Fibroblast of lung (primary cell): ENCODE measurements around the gene EPB41L5. TPM values are rescaled to one million over a fixed set of nuclear protein-coding genes. Genes with fewer than 3 reads are reported as not detected.

Experiments used
- DNase-seq, 2 donors: peaks; one replicate each; pipeline versions ENCODE4 v3.0.0 to v3.0.0-alpha.2; 2010; ENCODE audit warnings: low read depth in 2 of 2
- H2AFZ ChIP-seq: 2 replicates; pipeline ENCODE4 v1.5.1; 2012; ENCODE audit warnings: low read length, control low read depth, inconsistent platforms
- H3K27ac ChIP-seq: 2 replicates; pipeline ENCODE4 v1.5.1; 2011; ENCODE audit warnings: low read length, control low read depth; ENCODE audit not compliant: insufficient read depth
- H3K27me3 ChIP-seq: 2 replicates; pipeline ENCODE4 v1.5.1; 2011; ENCODE audit warnings: mild to moderate bottlenecking, low read length; ENCODE audit not compliant: control insufficient read depth, insufficient read depth
- H3K36me3 ChIP-seq: 2 replicates; pipeline ENCODE4 v1.5.1; 2011; ENCODE audit warnings: low read length; ENCODE audit not compliant: control insufficient read depth, insufficient read depth
- H3K4me1 ChIP-seq: 2 replicates; pipeline ENCODE4 v1.5.1; 2011; ENCODE audit warnings: low read length; ENCODE audit not compliant: control insufficient read depth, insufficient read depth; ENCODE audit errors: extremely low read depth
- H3K4me2 ChIP-seq: 2 replicates; pipeline ENCODE4 v1.5.1; 2011; ENCODE audit warnings: low read length, control low read depth; ENCODE audit not compliant: insufficient read depth; ENCODE audit errors: extremely low read depth
- H3K4me3 ChIP-seq, 4 experiments: fragments of 200-600 bp in 1 of 4; sonication (generic) in 1 of 4; replicated peaks in 1 of 4; 2 replicates each; pipeline ENCODE4 v1.5.1; 2011 to 2016; ENCODE audit warnings: low read length in 4 of 4, low read depth in 3 of 4, mild to moderate bottlenecking in 3 of 4, control low read depth in 2 of 4, inconsistent platforms in 1 of 4, mixed read lengths in 1 of 4; ENCODE audit not compliant: insufficient read depth in 1 of 4; ENCODE audit errors: control extremely low read depth in 1 of 4
- H3K79me2 ChIP-seq: 2 replicates; pipeline ENCODE4 v1.5.1; 2012; ENCODE audit warnings: mild to moderate bottlenecking, low read length, inconsistent platforms; ENCODE audit not compliant: control insufficient read depth, insufficient read depth
- H3K9ac ChIP-seq: 2 replicates; pipeline ENCODE4 v1.5.1; 2011; ENCODE audit warnings: mild to moderate bottlenecking, low read length, control low read depth; ENCODE audit not compliant: insufficient read depth
- H3K9me3 ChIP-seq: 2 replicates; pipeline ENCODE4 v1.5.1; 2012; ENCODE audit warnings: low read depth, low read length; ENCODE audit not compliant: control insufficient read depth, insufficient read depth
- H4K20me1 ChIP-seq: 2 replicates; pipeline ENCODE4 v1.5.1; 2011; ENCODE audit warnings: low read length; ENCODE audit not compliant: control insufficient read depth, insufficient read depth; ENCODE audit errors: extremely low read depth
- EZH2 ChIP-seq: IDR thresholded peaks from 2 replicates; pipeline ENCODE4 v1.5.1; 2012; ENCODE audit warnings: low read length, control low read depth, mild to moderate bottlenecking; ENCODE audit errors: missing control alignments
- polyA plus RNA-seq, 2 donors: library from polyadenylated mRNA; depleted of rRNA in 1 of 2; stranded (reverse) in 1 of 2; unstranded in 1 of 2; fragments of >200 nt; gene quantifications; 2 replicates each; pipeline ENCODE4 v1.2.1, GENCODE V29; 2011 to 2012; ENCODE audit warnings: missing spikeins in 1 of 2
- total RNA-seq: library from RNA; depleted of rRNA; stranded (reverse); fragments of >200 nt; gene quantifications from 2 replicates; pipeline ENCODE4 v1.2.1, GENCODE V29; 2014
- TF ChIP-seq, protein P1 (sequence below), 2 donors: IDR thresholded peaks in 1 of 2; conservative IDR thresholded peaks in 1 of 2; 1 replicate in 1 of 2; 2 replicates in 1 of 2; pipeline ENCODE4 v1.5.1; 2011 to 2012; ENCODE audit warnings: low read length in 2 of 2, control low read depth in 1 of 2, inconsistent platforms in 1 of 2, low read depth in 1 of 2, mild to moderate bottlenecking in 1 of 2

EPB41L5 gene
- total and polyA plus RNA-seq, 2 donors (not counting 1 experiment from before 2014, with no cell fraction given) = 10.6 to 16.2 TPM

DNA sequence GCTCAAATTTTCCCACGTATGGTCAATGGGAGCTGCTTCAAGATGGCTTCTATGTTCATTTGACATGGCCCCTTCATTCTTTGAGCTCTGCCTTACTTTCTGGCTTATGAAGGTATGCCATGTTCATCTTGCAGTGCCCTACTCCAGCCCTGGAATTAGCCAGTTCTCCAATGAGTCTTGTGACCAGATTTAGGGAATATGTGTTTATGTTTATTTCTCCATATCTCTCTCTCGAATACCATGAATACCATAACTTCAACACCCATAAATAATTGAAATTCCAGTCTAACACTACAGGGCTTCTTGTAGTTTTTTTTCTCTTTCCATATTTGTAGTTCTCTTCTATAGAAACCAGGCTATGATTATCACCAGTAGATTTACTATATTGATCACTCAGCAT, 39.7 kb downstream of the EPB41L5 start:
- no peak overlapping the region for H3K27ac ChIP-seq
- peak in 1 of 2 donors; percentile 25 for DNase-seq

GRCh38 chr2:120053891-120054290, 41.0 kb downstream of the EPB41L5 start:
- Histone ChIP-seq H3K27ac (no peak overlapping the region), H3K36me3 (no peaks in the 10 kb centered on the region), H3K4me2 (no peak overlapping the region), H3K79me2 (no peaks in the 10 kb centered on the region), H3K27me3 (no peaks in the 10 kb centered on the region), H4K20me1 (no peaks in the 10 kb centered on the region), H3K9me3 (no peaks in the 10 kb centered on the region), H2AFZ (no peak overlapping the region), H3K4me3 (no peak overlapping the region), H3K4me1 (no peaks in the 10 kb centered on the region), H3K9ac (no peak overlapping the region)
- peak in 1 of 2 donors; percentile 64 for DNase-seq
- TF ChIP-seq, protein P1, sequence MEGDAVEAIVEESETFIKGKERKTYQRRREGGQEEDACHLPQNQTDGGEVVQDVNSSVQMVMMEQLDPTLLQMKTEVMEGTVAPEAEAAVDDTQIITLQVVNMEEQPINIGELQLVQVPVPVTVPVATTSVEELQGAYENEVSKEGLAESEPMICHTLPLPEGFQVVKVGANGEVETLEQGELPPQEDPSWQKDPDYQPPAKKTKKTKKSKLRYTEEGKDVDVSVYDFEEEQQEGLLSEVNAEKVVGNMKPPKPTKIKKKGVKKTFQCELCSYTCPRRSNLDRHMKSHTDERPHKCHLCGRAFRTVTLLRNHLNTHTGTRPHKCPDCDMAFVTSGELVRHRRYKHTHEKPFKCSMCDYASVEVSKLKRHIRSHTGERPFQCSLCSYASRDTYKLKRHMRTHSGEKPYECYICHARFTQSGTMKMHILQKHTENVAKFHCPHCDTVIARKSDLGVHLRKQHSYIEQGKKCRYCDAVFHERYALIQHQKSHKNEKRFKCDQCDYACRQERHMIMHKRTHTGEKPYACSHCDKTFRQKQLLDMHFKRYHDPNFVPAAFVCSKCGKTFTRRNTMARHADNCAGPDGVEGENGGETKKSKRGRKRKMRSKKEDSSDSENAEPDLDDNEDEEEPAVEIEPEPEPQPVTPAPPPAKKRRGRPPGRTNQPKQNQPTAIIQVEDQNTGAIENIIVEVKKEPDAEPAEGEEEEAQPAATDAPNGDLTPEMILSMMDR (conservative IDR thresholded peaks at IDR 0.05 in 1 of 2, IDR thresholded peaks at IDR 0.05 in 1 of 2; ENCODE audit: low read depth in 1 of 2, low read length in 2 of 2) = no peak
- TF ChIP-seq EZH2 = no peak

More for the DNA sequence above, 39.7 kb downstream of the EPB41L5 start:
- Histone ChIP-seq H3K36me3 (no peaks in the 10 kb centered on the region), H3K4me3 (no peak overlapping the region), H2AFZ (no peak overlapping the region), H3K9ac (no peak overlapping the region), H3K27me3 (no peaks in the 10 kb centered on the region), H4K20me1 (no peaks in the 10 kb centered on the region), H3K4me1 (no peaks in the 10 kb centered on the region), H3K4me2 (no peak overlapping the region), H3K79me2 (no peaks in the 10 kb centered on the region), H3K9me3 (no peaks in the 10 kb centered on the region)
- TF ChIP-seq, protein P1 (conservative IDR thresholded peaks at IDR 0.05 in 1 of 2, IDR thresholded peaks at IDR 0.05 in 1 of 2; ENCODE audit: low read depth in 1 of 2, low read length in 2 of 2) = no peak
- TF ChIP-seq EZH2 = no peak

GRCh38 chr2:120059483-120059882, 46.6 kb downstream of the EPB41L5 start:
- no peak overlapping the region for H3K27ac ChIP-seq
- no peak overlapping the region for H2AFZ ChIP-seq
- no peaks in the 10 kb centered on the region for H3K9me3 ChIP-seq
- H3K4me1 ChIP-seq = no peaks in the 10 kb centered on the region
- no peaks in the 10 kb centered on the region for H3K79me2 ChIP-seq
- H3K4me2 ChIP-seq = no peak overlapping the region
- no peak overlapping the region for H3K9ac ChIP-seq
- no peaks in the 10 kb centered on the region for H4K20me1 ChIP-seq
- no peaks in the 10 kb centered on the region for H3K36me3 ChIP-seq
- no peaks in the 10 kb centered on the region for H3K27me3 ChIP-seq
- TF ChIP-seq, protein P1 (conservative IDR thresholded peaks at IDR 0.05 in 1 of 2, IDR thresholded peaks at IDR 0.05 in 1 of 2; ENCODE audit: low read depth in 1 of 2, low read length in 2 of 2) = no peak
- TF ChIP-seq EZH2 = no peak
- DNase-seq = no peak
- H3K4me3 ChIP-seq = no peak overlapping the region
